ENCODE results near the gene CECR2.
A peak's percentile ranks its signal among the peaks of the same experiment; 100 is the strongest.

CECR2 gene

GRCh38 chr22:17368554-17369438 is 464 bp upstream of the CECR2 start:
- DNase-seq, result peak; percentile 76 to 85

- peak in 1 of 2 experiments; percentile 51 for DNase-seq
Measured at GRCh38 chr22:17370026-17370765, 936 bp downstream of the CECR2 start.

DNA sequence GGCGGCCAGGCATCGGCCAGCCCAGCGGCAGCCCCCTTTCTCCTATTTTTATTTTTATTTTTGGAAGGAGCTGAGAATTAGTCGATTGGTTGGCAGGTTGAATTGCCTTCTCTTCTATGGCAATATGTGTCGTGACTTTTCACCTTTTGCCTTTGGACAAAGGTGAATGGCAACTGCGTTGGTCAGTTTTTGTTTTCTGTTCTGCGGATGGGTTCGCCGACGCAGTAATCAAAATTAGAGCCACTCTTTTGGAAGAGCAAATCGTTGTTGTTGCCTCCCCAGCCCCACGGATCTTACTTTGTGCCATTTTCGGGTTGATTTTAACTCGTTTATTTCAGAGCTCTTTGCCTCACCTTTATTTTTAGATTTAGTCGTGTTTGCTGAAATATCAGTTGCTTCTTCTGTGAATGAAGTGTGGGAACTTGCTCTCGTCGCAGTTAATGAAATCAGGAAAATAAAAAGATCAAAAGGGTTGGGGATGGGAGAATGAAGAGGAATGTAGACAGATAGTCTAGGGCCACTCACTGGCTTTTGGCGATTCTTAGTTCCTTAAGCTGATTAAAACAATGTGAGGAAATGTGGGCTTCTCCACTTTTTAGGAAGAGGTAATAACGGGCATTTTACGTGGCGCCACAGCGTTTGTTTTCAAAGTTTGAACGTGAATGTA is 1.6 kb downstream of the CECR2 start:
- DNase-seq, result peak in 1 of 2 experiments; percentile 23

DNA sequence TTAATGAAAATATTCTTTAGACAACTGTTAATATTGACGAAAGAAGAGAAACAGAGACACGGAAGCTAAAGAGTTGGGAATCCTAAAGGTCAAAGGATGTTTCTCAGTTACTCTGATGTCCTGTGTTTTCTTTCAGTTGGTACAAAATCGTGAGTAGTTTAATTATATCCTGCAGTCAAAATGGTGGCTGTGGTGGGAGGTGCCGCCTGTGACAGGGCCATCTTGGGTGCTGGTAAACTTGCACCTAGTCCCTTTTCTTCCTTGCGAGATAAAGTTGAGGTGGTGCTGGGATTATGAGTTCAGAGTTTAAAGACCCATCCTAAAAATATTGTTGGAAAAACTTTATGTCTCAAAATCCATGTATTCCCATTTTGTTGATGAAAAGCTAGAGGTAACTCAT is 2.2 kb downstream of the CECR2 start:
- no peak for DNase-seq

GRCh38 chr22:17373855-17374254 is 4.6 kb downstream of the CECR2 start:
- no peak for DNase-seq

GRCh38 chr22:17375914-17376614 is 6.8 kb downstream of the CECR2 start:
- DNase-seq, result no peak

DNA sequence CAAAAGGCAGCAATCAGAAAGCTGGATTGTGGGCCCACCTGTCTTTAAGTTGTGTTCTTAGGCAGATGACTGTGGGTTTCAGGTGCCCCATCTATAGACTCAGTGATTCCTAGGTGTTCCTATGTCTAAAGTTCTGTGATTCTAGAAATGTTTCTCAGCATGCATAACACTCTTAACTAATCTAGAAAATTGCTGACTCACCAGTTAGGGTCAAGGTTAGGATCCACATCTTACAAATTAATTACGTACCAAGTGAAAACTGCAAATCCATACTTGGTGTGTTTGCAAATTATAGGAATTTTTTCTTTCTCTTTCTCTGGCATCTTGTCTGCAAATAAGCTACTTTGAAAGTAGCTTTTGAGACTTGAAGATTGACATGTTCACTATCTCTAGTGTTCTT is 7.7 kb downstream of the CECR2 start:
- no peak for DNase-seq

GRCh38 chr22:17379944-17380343 is 10.7 kb downstream of the CECR2 start:
- DNase-seq, result no peak

GRCh38 chr22:17380359-17381087 is 11.3 kb downstream of the CECR2 start:
- no peak for DNase-seq

- DNase-seq, result no peak
Measured at GRCh38 chr22:17381192-17381913, 12.1 kb downstream of the CECR2 start.

GRCh38 chr22:17384612-17385330 is 15.5 kb downstream of the CECR2 start:
- DNase-seq, result no peak

GRCh38 chr22:17387356-17387755 is 18.1 kb downstream of the CECR2 start:
- no peak for DNase-seq

GRCh38 chr22:17388235-17388634 is 19.0 kb downstream of the CECR2 start:
- no peak for DNase-seq

DNA sequence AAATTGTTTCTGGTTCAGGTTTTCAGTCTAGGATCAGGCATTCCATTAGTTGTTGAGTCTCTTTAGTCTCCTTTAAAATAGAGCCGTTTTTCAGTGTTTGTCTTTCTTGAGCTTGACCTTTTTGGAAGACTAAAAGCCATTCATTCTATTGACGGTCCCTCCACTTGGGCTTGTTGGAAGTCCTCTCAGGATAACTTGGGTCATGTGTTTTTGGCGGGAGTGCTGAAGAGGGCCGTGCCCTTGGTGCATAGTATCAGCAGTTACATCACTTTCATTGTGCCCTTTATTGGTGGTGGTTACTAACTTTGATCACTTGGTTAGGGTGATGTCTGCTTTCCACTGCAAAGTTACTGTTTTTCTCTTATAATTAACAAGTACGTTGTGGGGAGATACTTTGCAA is 20.8 kb downstream of the CECR2 start:
- DNase-seq, result no peak

GRCh38 chr22:17396516-17396915 is 27.3 kb downstream of the CECR2 start:
- no peak for DNase-seq

DNA sequence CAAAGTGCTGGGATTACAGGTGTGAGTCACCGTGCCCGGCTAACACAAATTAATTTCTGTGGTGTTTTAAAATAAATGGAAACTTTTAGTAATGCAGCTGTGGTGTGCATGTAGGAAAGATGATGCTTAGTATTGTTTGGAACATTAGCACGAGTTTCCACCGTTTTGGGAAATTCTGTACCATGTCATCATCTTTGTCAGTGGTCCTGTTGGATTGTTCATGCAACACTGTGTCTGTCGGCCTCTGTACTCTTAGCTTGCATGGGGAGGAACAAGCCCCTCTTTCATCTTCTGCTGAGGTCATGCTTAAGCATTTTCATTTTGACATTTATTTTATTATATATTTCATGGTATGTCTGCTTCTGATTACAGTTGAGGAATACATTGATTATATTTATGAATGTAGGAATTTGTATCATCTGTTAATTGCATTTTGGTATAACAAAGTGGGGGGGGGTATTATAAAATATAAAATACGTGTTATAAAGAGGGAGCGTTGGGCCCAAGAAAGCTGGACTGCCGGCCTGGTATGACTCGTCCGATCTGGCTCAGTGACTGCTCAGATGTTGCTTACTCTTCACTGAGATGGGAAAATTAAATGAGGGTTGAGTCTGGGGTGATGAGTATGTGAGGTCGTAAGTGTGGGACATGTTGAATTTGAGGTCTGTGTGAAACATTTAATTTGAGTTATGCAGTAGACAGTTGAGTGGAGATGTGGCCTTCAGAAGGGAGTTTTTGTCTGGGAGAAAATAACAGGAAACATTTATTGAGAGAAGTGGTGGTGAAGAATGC is 28.7 kb downstream of the CECR2 start:
- no peak for DNase-seq

DNA sequence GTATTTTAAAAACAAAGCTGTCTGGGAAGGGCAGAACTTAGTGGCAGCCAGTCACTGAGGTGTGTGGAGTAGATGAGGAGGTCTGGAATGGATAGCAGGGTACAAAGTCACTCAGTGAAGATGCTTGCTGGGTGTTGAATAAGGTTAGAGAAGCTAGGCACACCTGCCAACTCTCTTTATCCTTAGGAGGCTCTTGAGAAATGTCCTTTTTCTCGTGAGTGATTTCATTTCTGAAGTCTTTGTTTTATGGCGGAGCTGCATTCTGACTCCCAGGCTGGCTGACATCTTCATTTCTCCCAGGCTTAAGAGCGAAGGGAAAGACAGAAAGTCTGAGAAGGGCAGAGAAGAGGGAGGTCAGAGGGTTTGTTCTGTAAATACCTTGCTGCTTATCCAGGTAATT is 31.0 kb downstream of the CECR2 start:
- DNase-seq, result no peak

DNA sequence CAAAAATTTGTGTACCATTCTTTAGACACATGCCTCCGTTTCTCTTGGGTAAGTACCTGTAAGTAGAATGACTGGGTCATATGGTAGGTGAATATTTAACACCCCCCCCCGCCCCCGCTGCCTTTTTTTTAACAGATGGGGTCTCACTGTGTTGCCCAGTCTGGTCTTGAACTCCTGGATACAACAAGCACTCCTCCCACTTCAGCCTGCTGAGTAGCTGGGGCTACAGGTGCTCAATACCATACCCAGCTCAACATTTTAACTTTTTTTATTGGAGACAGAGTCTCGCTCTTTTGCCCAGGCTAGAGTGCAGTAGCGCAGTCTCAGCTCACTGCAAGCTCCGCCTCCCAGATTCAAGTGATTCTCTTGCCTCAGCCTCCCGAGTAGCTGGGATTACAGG is 32.5 kb downstream of the CECR2 start:
- DNase-seq, result no peak

GRCh38 chr22:17402293-17402692 is 33.0 kb downstream of the CECR2 start:
- no peak for DNase-seq

GRCh38 chr22:17403906-17404305 is 34.6 kb downstream of the CECR2 start:
- no peak for DNase-seq

Data from NCI-H524 (cell line).